Left cardiac atrium (tissue), 4 donors: ENCODE measurements around the gene DOCK4. TPM values are rescaled to one million over a fixed set of nuclear protein-coding genes. Genes with fewer than 3 reads are reported as not detected.
"Not testable (repeated sequence)": the region's sequence is repeated elsewhere in the genome, so short reads cannot be mapped to it uniquely, and the experiment has no call there.

Source experiments
- ATAC-seq, 2 donors: fragments of 200-7000 bp; cut with Tn5 transposase; one replicate each; pipeline ENCODE4 v1.9.1; 2020; ENCODE audit warnings: mild to moderate bottlenecking in 2 of 2, moderate library complexity in 2 of 2
- DNase-seq: peaks from one replicate; pipeline ENCODE4 v3.0.0-alpha.2; 2020
- intact Hi-C, 2 donors: fragments of 100-400 bp; cut with DNase I; formaldehyde crosslinking; loops; one replicate each; pipeline versions ENCODE4 v1.14.1 to v1.15.1; 2022 to 2023
- total RNA-seq, 2 donors: library from RNA; stranded (reverse); fragmentation: NEBNext Ultra II Directional; extraction: Animal tissue kit (Norgen Biotek cat#: 25700); gene quantifications; one replicate each; pipeline ENCODE4 v1.2.1, GENCODE V29; 2021
- donor health status: DM: no; HTN: yes; CAD: no.
- donor health status: DM: no; HTN: yes; CAD: no; lungs with severe emphysema.
- donor health status: DM: yes; HTN: yes; CAD: no.
- donor health status: Dilated cardiomyopathy.

Gene DOCK4
- total RNA-seq, 2 donors from 2014 or later: 17.1 to 19.3 TPM

GRCh38 chr7:111917404-111917803 lies 288.8 kb downstream of the DOCK4 start:
- DNase-seq, ATAC-seq, intact Hi-C loops: not testable (repeated sequence)

- ATAC-seq (no peak), DNase-seq (no peak)
- intact Hi-C loops: no loop called here
Measured at GRCh38 chr7:111914291-111914690, 291.9 kb downstream of the DOCK4 start.

- intact Hi-C loops: no loop called here
- no peak for DNase-seq
- no peak for ATAC-seq
Measured at GRCh38 chr7:111911166-111911961, 294.8 kb downstream of the DOCK4 start.

- ATAC-seq: no peak
- no peak for DNase-seq
- intact Hi-C loops: no loop called here
Measured at GRCh38 chr7:111910656-111911055, 295.5 kb downstream of the DOCK4 start.

- intact Hi-C loops, DNase-seq, ATAC-seq: not testable (repeated sequence)
Measured at GRCh38 chr7:111908673-111909072, 297.5 kb downstream of the DOCK4 start.

GRCh38 chr7:111903797-111904196 lies 302.4 kb downstream of the DOCK4 start:
- ATAC-seq: no peak
- intact Hi-C loops: no loop called here

GRCh38 chr7:111903016-111903415 lies 303.2 kb downstream of the DOCK4 start:
- no peak for DNase-seq
- no peak for ATAC-seq
- intact Hi-C loops: no loop called here

More at GRCh38 chr7:111903797-111904196, 302.4 kb downstream of the DOCK4 start:
- DNase-seq: no peak

- intact Hi-C loops: no loop called here
- no peak for DNase-seq
Measured at GRCh38 chr7:111900283-111900682, 305.9 kb downstream of the DOCK4 start.

GRCh38 chr7:111895049-111895448 lies 311.1 kb downstream of the DOCK4 start:
- DNase-seq: no peak
- ATAC-seq: no peak
- intact Hi-C loops: no loop called here

More at GRCh38 chr7:111900283-111900682, 305.9 kb downstream of the DOCK4 start:
- no peak for ATAC-seq

- ATAC-seq (no peak), DNase-seq (no peak)
- intact Hi-C loops: no loop called here
Measured at GRCh38 chr7:111894518-111894917, 311.7 kb downstream of the DOCK4 start.

- DNase-seq: no peak
- intact Hi-C loops: no loop called here
- no peak for ATAC-seq
Measured at GRCh38 chr7:111893190-111893589, 313.0 kb downstream of the DOCK4 start.

GRCh38 chr7:111892588-111892987 lies 313.6 kb downstream of the DOCK4 start:
- ATAC-seq (no peak), DNase-seq (no peak)
- intact Hi-C loops: no loop called here

GRCh38 chr7:111887734-111888133 lies 318.5 kb downstream of the DOCK4 start:
- DNase-seq (no peak), ATAC-seq (no peak)
- intact Hi-C loops: no loop called here

GRCh38 chr7:111886233-111886632 lies 320.0 kb downstream of the DOCK4 start:
- intact Hi-C loops: no loop called here
- ATAC-seq: no peak
- DNase-seq: no peak

GRCh38 chr7:111883241-111883640 lies 323.0 kb downstream of the DOCK4 start:
- intact Hi-C loops: no loop called here
- ATAC-seq (no peak), DNase-seq (no peak)

- no peak for ATAC-seq
- DNase-seq: no peak
- intact Hi-C loops: no loop called here
Measured at GRCh38 chr7:111878785-111879184, 327.4 kb downstream of the DOCK4 start.

GRCh38 chr7:111877931-111878330 lies 328.3 kb downstream of the DOCK4 start:
- intact Hi-C loops: no loop called here
- DNase-seq: no peak
- ATAC-seq: no peak

GRCh38 chr7:111873963-111874690 lies 332.1 kb downstream of the DOCK4 start:
- DNase-seq (no peak), ATAC-seq (peak in 1 of 2 donors; percentile 15)
- intact Hi-C loops: no loop called here

- intact Hi-C loops: no loop called here
- ATAC-seq: peak in 1 of 2 donors; percentile 21
- no peak for DNase-seq
Measured at GRCh38 chr7:111873326-111873646, 332.9 kb downstream of the DOCK4 start.

GRCh38 chr7:111872450-111873325 lies 333.5 kb downstream of the DOCK4 start:
- intact Hi-C loops: no loop called here
- ATAC-seq (no peak), DNase-seq (no peak)
